Stimulated activated CD4-positive, alpha-beta T cell treated with anti-CD3 and anti-CD28 coated beads, Interleukin-15, amount 100 ng/mL, for 48 hours (primary cell): ENCODE data around the gene SOCS1.

Experiments
- DNase-seq, 2 donors: peaks; one replicate each; pipeline ENCODE4 v3.0.0-alpha.2; 2020; ENCODE audit warnings: low read depth in 2 of 2

SOCS1 gene

GRCh38 chr16:11245222-11245737, 10.7 kb downstream of the SOCS1 start:
- no peak for DNase-seq

- no peak for DNase-seq
These were observed 13.3 kb downstream of the SOCS1 start for GRCh38 chr16:11242658-11243057.

GRCh38 chr16:11241480-11242204, 14.4 kb downstream of the SOCS1 start:
- no peak for DNase-seq

- no peak for DNase-seq
These were observed 15.1 kb downstream of the SOCS1 start for GRCh38 chr16:11240636-11241473.

- no peak for DNase-seq
These were observed 16.1 kb downstream of the SOCS1 start for GRCh38 chr16:11239644-11240632.

GRCh38 chr16:11238272-11239202, 17.5 kb downstream of the SOCS1 start:
- no peak for DNase-seq

GRCh38 chr16:11236461-11237254, 19.3 kb downstream of the SOCS1 start:
- no peak for DNase-seq

GRCh38 chr16:11235703-11235991, 20.4 kb downstream of the SOCS1 start:
- DNase-seq: no peak

GRCh38 chr16:11234884-11235702, 20.9 kb downstream of the SOCS1 start:
- no peak for DNase-seq

GRCh38 chr16:11233727-11234376, 22.2 kb downstream of the SOCS1 start:
- DNase-seq: peak; percentile 75 to 83

GRCh38 chr16:11232852-11233726, 22.9 kb downstream of the SOCS1 start:
- DNase-seq: peak; percentile 91 to 92

- no peak for DNase-seq
These were observed 23.6 kb downstream of the SOCS1 start for GRCh38 chr16:11232302-11232851.

GRCh38 chr16:11231367-11231970, 24.5 kb downstream of the SOCS1 start:
- DNase-seq: no peak

- no peak for DNase-seq
These were observed 26.1 kb downstream of the SOCS1 start for GRCh38 chr16:11229906-11230305.

- DNase-seq: no peak
These were observed 26.6 kb downstream of the SOCS1 start for GRCh38 chr16:11229432-11229831.

- no peak for DNase-seq
These were observed 30.1 kb downstream of the SOCS1 start for GRCh38 chr16:11225677-11226549.
